Measurements from ENCODE around the gene NEU2.

The NEU2 gene

GRCh38 chr2:233003658-233004555 lies 28.6 kb upstream of the NEU2 start:
- DNase-seq (ENCODE audit: insufficient read length, low spot score) (no peak), FAIRE-seq (no peak)
- no peak for TF ChIP-seq CTCF (IDR thresholded peaks at IDR 0.05; ENCODE audit: insufficient read depth, missing control alignments)

- DNase-seq (ENCODE audit: insufficient read length, low spot score) = no peak
- FAIRE-seq = no peak
- TF ChIP-seq CTCF (IDR thresholded peaks at IDR 0.05; ENCODE audit: insufficient read depth, missing control alignments) = no peak
These were observed 27.4 kb upstream of the NEU2 start for GRCh38 chr2:233005096-233005495.

- DNase-seq (ENCODE audit: insufficient read length, low spot score) = no peak
These were observed 25.8 kb upstream of the NEU2 start for GRCh38 chr2:233006648-233007047.

GRCh38 chr2:233007270-233007669 lies 25.2 kb upstream of the NEU2 start:
- no peak for FAIRE-seq
- DNase-seq (ENCODE audit: insufficient read length, low spot score) = no peak
- TF ChIP-seq CTCF (IDR thresholded peaks at IDR 0.05; ENCODE audit: insufficient read depth, missing control alignments) = no peak

More at GRCh38 chr2:233006648-233007047, 25.8 kb upstream of the NEU2 start:
- TF ChIP-seq CTCF (IDR thresholded peaks at IDR 0.05; ENCODE audit: insufficient read depth, missing control alignments) = no peak
- no peak for FAIRE-seq

- DNase-seq (ENCODE audit: insufficient read length, low spot score) = no peak
- no peak for TF ChIP-seq CTCF (IDR thresholded peaks at IDR 0.05; ENCODE audit: insufficient read depth, missing control alignments)
- no peak for FAIRE-seq
These were observed 24.7 kb upstream of the NEU2 start for GRCh38 chr2:233007739-233008138.

- DNase-seq (ENCODE audit: insufficient read length, low spot score) (no peak), FAIRE-seq (no peak)
- TF ChIP-seq CTCF (IDR thresholded peaks at IDR 0.05; ENCODE audit: insufficient read depth, missing control alignments) = no peak
These were observed 22.8 kb upstream of the NEU2 start for GRCh38 chr2:233009661-233010060.

- no peak for TF ChIP-seq CTCF (IDR thresholded peaks at IDR 0.05; ENCODE audit: insufficient read depth, missing control alignments)
- no peak for FAIRE-seq
- no peak for DNase-seq (ENCODE audit: insufficient read length, low spot score)
These were observed 21.8 kb upstream of the NEU2 start for GRCh38 chr2:233010569-233011267.

Measured in D721Med (cell line).